ENCODE data around the gene UGT1A5.
"Not testable (repeated sequence)": the region's sequence is repeated elsewhere in the genome, so short reads cannot be mapped to it uniquely, and the experiment has no call there.

UGT1A5 gene

GRCh38 chr2:233745838-233746237 lies 33.1 kb downstream of the UGT1A5 start:
- DNase-seq (ENCODE audit: low read depth in 2 of 2) = not testable (repeated sequence)

- DNase-seq (ENCODE audit: low read depth in 2 of 2) = no peak
Observed at GRCh38 chr2:233746475-233747282, 34.0 kb downstream of the UGT1A5 start.

- no peak for DNase-seq (ENCODE audit: low read depth in 2 of 2)
Observed at GRCh38 chr2:233747283-233747544, 34.5 kb downstream of the UGT1A5 start.

GRCh38 chr2:233750689-233751088 lies 38.0 kb downstream of the UGT1A5 start:
- not testable (repeated sequence) for DNase-seq (ENCODE audit: low read depth in 2 of 2)

- not testable (repeated sequence) for DNase-seq (ENCODE audit: low read depth in 2 of 2)
Observed at GRCh38 chr2:233751212-233752009, 38.7 kb downstream of the UGT1A5 start.

GRCh38 chr2:233754872-233755611 lies 42.3 kb downstream of the UGT1A5 start:
- no peak for DNase-seq (ENCODE audit: low read depth in 2 of 2)

GRCh38 chr2:233756429-233757081 lies 43.8 kb downstream of the UGT1A5 start:
- no peak for DNase-seq (ENCODE audit: low read depth in 2 of 2)

GRCh38 chr2:233758141-233758540 lies 45.4 kb downstream of the UGT1A5 start:
- DNase-seq (ENCODE audit: low read depth in 2 of 2) = no peak

GRCh38 chr2:233758849-233759248 lies 46.1 kb downstream of the UGT1A5 start:
- DNase-seq (ENCODE audit: low read depth in 2 of 2) = no peak

- no peak for DNase-seq (ENCODE audit: low read depth in 2 of 2)
Observed at GRCh38 chr2:233760043-233760442, 47.3 kb downstream of the UGT1A5 start, which contains the start of gene UGT1A1. UGT1A1 (plus strand) TSS chr2:233760270; CDS start chr2:233760288, 18 bp downstream.

GRCh38 chr2:233761040-233761769 lies 48.5 kb downstream of the UGT1A5 start:
- no peak for DNase-seq (ENCODE audit: low read depth in 2 of 2)

- DNase-seq (ENCODE audit: low read depth in 2 of 2) = no peak
Observed at GRCh38 chr2:233764264-233764663, 51.6 kb downstream of the UGT1A5 start.

- DNase-seq (ENCODE audit: low read depth in 2 of 2) = no peak
Observed at GRCh38 chr2:233764761-233765160, 52.1 kb downstream of the UGT1A5 start.

- no peak for DNase-seq (ENCODE audit: low read depth in 2 of 2)
Observed at GRCh38 chr2:233766416-233766815, 53.7 kb downstream of the UGT1A5 start.

- DNase-seq (ENCODE audit: low read depth in 2 of 2) = no peak
Observed at GRCh38 chr2:233768076-233768475, 55.4 kb downstream of the UGT1A5 start.

GRCh38 chr2:233769260-233769659 lies 56.6 kb downstream of the UGT1A5 start:
- DNase-seq (ENCODE audit: low read depth in 2 of 2) = no peak

- no peak for DNase-seq (ENCODE audit: low read depth in 2 of 2)
Observed at GRCh38 chr2:233772153-233772552, 59.4 kb downstream of the UGT1A5 start.

- no peak for DNase-seq (ENCODE audit: low read depth in 2 of 2)
Observed at GRCh38 chr2:233772583-233772982, 59.9 kb downstream of the UGT1A5 start.

- DNase-seq (ENCODE audit: low read depth in 2 of 2) = no peak
Observed at GRCh38 chr2:233773854-233774253, 61.1 kb downstream of the UGT1A5 start.

GRCh38 chr2:233775414-233775813 lies 62.7 kb downstream of the UGT1A5 start:
- no peak for DNase-seq (ENCODE audit: low read depth in 2 of 2)

- DNase-seq (ENCODE audit: low read depth in 2 of 2) = no peak
Observed at GRCh38 chr2:233778030-233778429, 65.3 kb downstream of the UGT1A5 start, which contains the start of gene MROH2A. MROH2A (plus strand) TSS chr2:233778330; CDS start chr2:233779359, 1,029 bp downstream.
